ENCODE measurements around the gene GRK4. TPM values are rescaled to one million over a fixed set of nuclear protein-coding genes. Genes with fewer than 3 reads are reported as not detected.
"Not testable (repeated sequence)": the region's sequence is repeated elsewhere in the genome, so short reads cannot be mapped to it uniquely, and the experiment has no call there.

Gene GRK4
- total RNA-seq = 10 to 100 TPM in 1 of 4 donors, 1 to 10 TPM in 3; 4.2 to 10.5 (median 4.7) TPM

GRCh38 chr4:2963175-2963965 lies at the start of gene GRK4, which contains the start of gene NOP14:
Gene GRK4 (plus strand): TSS chr4:2963571. CDS start chr4:2964071, 500 bp downstream.
Gene NOP14 (minus strand): TSS chr4:2963406. CDS start chr4:2963319, 87 bp downstream.
- 2% methylated on average over 9 of the region's 105 CpGs; no CpG with 5 or more reads in 1 of the 2 donors for WGBS, 2 donors
- TF ChIP-seq, protein P1, sequence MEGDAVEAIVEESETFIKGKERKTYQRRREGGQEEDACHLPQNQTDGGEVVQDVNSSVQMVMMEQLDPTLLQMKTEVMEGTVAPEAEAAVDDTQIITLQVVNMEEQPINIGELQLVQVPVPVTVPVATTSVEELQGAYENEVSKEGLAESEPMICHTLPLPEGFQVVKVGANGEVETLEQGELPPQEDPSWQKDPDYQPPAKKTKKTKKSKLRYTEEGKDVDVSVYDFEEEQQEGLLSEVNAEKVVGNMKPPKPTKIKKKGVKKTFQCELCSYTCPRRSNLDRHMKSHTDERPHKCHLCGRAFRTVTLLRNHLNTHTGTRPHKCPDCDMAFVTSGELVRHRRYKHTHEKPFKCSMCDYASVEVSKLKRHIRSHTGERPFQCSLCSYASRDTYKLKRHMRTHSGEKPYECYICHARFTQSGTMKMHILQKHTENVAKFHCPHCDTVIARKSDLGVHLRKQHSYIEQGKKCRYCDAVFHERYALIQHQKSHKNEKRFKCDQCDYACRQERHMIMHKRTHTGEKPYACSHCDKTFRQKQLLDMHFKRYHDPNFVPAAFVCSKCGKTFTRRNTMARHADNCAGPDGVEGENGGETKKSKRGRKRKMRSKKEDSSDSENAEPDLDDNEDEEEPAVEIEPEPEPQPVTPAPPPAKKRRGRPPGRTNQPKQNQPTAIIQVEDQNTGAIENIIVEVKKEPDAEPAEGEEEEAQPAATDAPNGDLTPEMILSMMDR (IDR thresholded peaks at IDR 0.05) = no peak
- no peak for TF ChIP-seq POLR2A (IDR thresholded peaks at IDR 0.05)
- intact Hi-C loops (cut with DNase I; ENCODE audit: low total_unique reads) = no loop called here
- peak; percentile 96 to 99 for DNase-seq (ENCODE audit: low spot score in 2 of 2)
- H3K4me3 ChIP-seq (ENCODE audit: low read depth, poor library complexity, severe bottlenecking) = peak within 1 kb of the TSS; percentile 91

DNA sequence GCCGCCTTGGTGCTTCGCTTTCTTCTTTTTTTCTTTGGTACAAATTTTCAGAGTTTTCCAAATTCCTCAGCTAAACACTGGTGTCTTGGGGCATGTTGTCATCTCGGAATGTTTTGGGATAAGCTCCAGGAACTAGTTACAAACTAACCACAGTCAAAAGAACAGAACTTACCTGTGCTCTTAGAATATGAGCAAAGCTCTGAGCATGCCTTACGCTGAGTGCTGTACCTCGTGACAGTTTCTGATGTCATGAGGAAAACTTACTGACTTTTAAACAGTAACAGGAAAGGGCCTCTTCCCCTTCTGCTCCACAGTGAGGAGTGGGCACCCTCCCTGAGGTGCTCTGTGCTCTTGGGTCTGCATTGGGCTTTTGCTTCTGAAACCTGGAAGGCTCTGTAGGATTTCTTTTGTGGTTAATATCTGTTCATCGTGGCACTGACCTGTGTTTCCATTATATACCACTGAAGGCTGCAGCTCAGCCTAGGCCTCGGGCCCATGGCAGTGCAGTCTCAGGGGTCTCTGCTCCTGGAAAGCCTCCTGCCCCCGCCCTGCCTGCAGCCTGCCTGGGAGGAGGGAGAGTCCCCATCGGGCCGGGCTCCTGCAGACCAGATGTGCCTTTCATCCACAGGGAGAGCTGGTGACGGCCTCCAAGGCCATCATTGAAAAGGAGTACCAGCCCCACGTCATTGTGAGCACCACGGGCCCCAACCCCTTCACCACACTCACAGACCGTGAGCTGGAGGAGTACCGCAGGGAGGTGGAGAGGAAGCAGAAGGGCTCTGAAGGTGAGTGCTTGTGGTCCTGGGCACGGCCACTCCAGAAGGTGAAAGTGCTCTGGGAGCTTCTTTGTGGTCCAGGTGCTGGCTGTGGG lies 48.9 kb upstream of the GRK4 start:
- H3K4me3 ChIP-seq (ENCODE audit: low read depth, poor library complexity, severe bottlenecking) = no peak overlapping the region
- WGBS, 2 donors = 64 to 78% methylated on average over 12 to 14 of the region's 16 CpGs
- TF ChIP-seq POLR2A (IDR thresholded peaks at IDR 0.05) = no peak
- TF ChIP-seq, protein P1 (IDR thresholded peaks at IDR 0.05) = no peak
- peak in 1 of 2 donors; percentile 76 for DNase-seq (ENCODE audit: low spot score in 2 of 2)
- intact Hi-C loops (cut with DNase I; ENCODE audit: low total_unique reads) = no loop called here

- no peak overlapping the region for H3K4me3 ChIP-seq (ENCODE audit: low read depth, poor library complexity, severe bottlenecking)
- intact Hi-C loops (cut with DNase I; ENCODE audit: low total_unique reads) = no loop called here
- 86 to 90% methylated on average over 9 of the region's 9 CpGs for WGBS, 2 donors
- peak in 1 of 2 donors; percentile 50 for DNase-seq (ENCODE audit: low spot score in 2 of 2)
- no peak for TF ChIP-seq POLR2A (IDR thresholded peaks at IDR 0.05)
- TF ChIP-seq, protein P1 (IDR thresholded peaks at IDR 0.05) = no peak
These were observed 47.6 kb upstream of the GRK4 start for GRCh38 chr4:2915789-2916188.

- intact Hi-C loops (cut with DNase I; ENCODE audit: low total_unique reads); DNase-seq (ENCODE audit: low spot score in 2 of 2): not testable (repeated sequence)
- WGBS, 2 donors = 98 to 99% methylated on average over 2 of the region's 2 CpGs
These were observed 46.7 kb upstream of the GRK4 start for GRCh38 chr4:2916696-2917095.

DNA sequence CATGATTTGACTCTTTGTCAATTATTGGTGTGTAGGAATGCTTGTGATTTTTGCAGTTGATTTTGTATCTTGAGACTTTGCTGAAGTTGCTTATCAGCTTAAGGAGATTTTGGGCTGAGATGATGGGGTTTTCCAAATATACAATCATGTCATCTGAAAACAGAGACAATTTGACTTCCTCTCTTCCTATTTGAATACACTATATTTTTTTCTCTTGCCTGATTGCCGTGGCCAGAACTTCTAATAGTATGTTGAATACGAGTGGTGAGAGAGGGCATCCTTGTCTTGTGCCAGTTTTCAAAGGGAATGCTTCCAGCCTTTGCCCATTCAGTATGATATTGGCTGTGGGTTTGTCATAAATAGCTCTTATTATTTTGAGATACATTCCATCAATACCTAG lies 45.1 kb upstream of the GRK4 start:
- H3K4me3 ChIP-seq (ENCODE audit: low read depth, poor library complexity, severe bottlenecking); intact Hi-C loops (cut with DNase I; ENCODE audit: low total_unique reads); DNase-seq (ENCODE audit: low spot score in 2 of 2): not testable (repeated sequence)
- WGBS, 2 donors = 72 to 77% methylated on average over 2 of the region's 2 CpGs

More at GRCh38 chr4:2916696-2917095, 46.7 kb upstream of the GRK4 start:
- H3K4me3 ChIP-seq (ENCODE audit: low read depth, poor library complexity, severe bottlenecking) = not testable (repeated sequence)

GRCh38 chr4:2918714-2919113 lies 44.7 kb upstream of the GRK4 start:
- DNase-seq (ENCODE audit: low spot score in 2 of 2) = peak in 1 of 2 donors; percentile 65
- 94 to 96% methylated on average over 8 of the region's 8 CpGs for WGBS, 2 donors
- intact Hi-C loops (cut with DNase I; ENCODE audit: low total_unique reads); H3K4me3 ChIP-seq (ENCODE audit: low read depth, poor library complexity, severe bottlenecking): not testable (repeated sequence)

DNA sequence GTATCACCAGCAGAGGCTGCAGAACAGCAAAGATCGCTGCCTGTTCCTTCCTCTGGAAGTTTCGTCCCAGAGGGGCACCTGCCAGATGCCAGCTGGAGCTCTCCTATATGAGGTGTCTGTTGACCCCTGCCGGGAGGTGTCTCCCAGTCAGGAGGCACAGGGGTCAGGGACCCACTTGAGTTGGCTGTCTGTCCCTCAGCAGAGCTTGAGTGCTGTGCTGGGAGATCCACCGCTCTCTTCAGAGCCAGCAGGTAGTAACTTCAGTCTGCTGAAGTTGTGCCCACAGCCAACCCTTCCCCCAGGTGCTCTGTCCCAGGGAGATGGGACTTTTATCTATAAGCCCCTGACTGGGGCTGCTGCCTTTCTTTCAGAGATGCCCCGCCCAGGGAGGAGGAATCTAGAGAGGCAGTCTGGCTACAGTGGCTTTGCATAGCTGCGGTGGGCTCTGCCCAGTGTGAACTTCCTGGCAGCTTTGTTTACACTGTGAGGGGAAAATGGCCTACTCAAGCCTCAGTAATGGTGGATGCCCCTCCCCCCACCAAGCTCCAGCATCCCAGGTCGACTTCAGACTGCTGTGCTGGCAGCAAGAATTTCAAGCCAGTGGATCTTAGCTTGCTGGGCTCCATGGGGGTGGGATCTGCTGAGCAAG lies 40.8 kb upstream of the GRK4 start:
- peak in 1 of 2 donors; percentile 74 for DNase-seq (ENCODE audit: low spot score in 2 of 2)
- H3K4me3 ChIP-seq (ENCODE audit: low read depth, poor library complexity, severe bottlenecking); intact Hi-C loops (cut with DNase I; ENCODE audit: low total_unique reads): not testable (repeated sequence)
- 72 to 74% methylated on average over 7 of the region's 7 CpGs for WGBS, 2 donors
